ENCODE measurements around the gene LARP6.

LARP6 gene

GRCh38 chr15:70852501-70853317 lies 1.2 kb downstream of the LARP6 start:
- TF ChIP-seq CTCF (IDR thresholded peaks at IDR 0.05; ENCODE audit: extremely low read depth, insufficient read depth, missing control alignments), result no peak
- in situ Hi-C loops (cut with MboI; ENCODE audit: low pct_unique_long_range_greater_than_20kb, low sequenced_read_pairs, unreplicated experiment), result no loop called here
- no peak for DNase-seq (ENCODE audit: low spot score)

GRCh38 chr15:70851889-70852288 lies 2.1 kb downstream of the LARP6 start:
- TF ChIP-seq CTCF (IDR thresholded peaks at IDR 0.05; ENCODE audit: extremely low read depth, insufficient read depth, missing control alignments), result no peak
- no peak for DNase-seq (ENCODE audit: low spot score)
- in situ Hi-C loops (cut with MboI; ENCODE audit: low pct_unique_long_range_greater_than_20kb, low sequenced_read_pairs, unreplicated experiment), result no loop called here

DNA sequence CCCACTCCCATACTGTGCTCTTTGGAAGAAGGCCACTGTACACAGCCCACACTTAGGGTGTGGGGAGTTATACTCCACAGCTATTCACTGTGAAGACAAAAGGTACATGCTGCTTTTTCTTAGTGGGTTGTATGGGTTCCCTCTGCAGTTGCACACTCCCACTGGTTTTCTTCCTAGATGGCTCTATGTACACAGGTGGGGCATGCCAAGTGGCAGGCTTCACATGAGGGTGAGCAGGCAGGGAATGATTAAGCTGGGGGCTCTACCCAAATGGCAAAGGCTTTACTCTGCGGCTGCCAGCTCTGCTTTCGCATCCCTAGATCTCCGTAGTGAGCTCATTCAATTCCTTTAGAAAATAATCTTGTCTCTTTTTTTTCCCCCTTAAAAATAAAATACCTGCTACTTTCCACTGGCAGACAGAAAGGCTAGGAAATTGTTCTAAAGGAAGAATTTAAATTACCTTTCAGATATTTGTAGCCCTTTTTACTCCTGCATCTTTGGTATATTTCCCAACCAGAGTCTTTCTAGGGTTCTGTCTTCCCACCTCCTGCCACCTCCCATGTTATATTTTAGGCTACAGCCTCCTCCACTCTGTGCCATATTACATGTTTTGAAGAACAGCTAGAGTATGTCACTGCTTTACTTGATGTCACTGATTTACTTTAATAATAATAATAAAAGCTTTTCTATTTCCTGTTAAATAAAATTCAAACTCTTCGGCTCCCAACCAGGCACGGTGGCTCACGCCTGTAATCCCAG lies 8.2 kb downstream of the LARP6 start:
- no peak for TF ChIP-seq CTCF (IDR thresholded peaks at IDR 0.05; ENCODE audit: extremely low read depth, insufficient read depth, missing control alignments)
- DNase-seq (ENCODE audit: low spot score), result no peak
- in situ Hi-C loops (cut with MboI; ENCODE audit: low pct_unique_long_range_greater_than_20kb, low sequenced_read_pairs, unreplicated experiment), result loop anchor here (25.0 kb wide), 1 partner anchor 592 kb away; no protein-coding TSS in a partner anchor

GRCh38 chr15:70837476-70837875 lies 16.5 kb downstream of the LARP6 start:
- DNase-seq (ENCODE audit: low spot score), result no peak
- in situ Hi-C loops (cut with MboI; ENCODE audit: low pct_unique_long_range_greater_than_20kb, low sequenced_read_pairs, unreplicated experiment), result loop anchor here (25.0 kb wide), 1 partner anchor 600 kb away; no protein-coding TSS in a partner anchor
- TF ChIP-seq CTCF (IDR thresholded peaks at IDR 0.05; ENCODE audit: extremely low read depth, insufficient read depth, missing control alignments), result no peak

GRCh38 chr15:70835841-70836240 lies 18.1 kb downstream of the LARP6 start:
- no peak for TF ChIP-seq CTCF (IDR thresholded peaks at IDR 0.05; ENCODE audit: extremely low read depth, insufficient read depth, missing control alignments)
- in situ Hi-C loops (cut with MboI; ENCODE audit: low pct_unique_long_range_greater_than_20kb, low sequenced_read_pairs, unreplicated experiment), result loop anchor here (25.0 kb wide), 1 partner anchor 601 kb away; no protein-coding TSS in a partner anchor
- DNase-seq (ENCODE audit: low spot score), result no peak

- in situ Hi-C loops (cut with MboI; ENCODE audit: low pct_unique_long_range_greater_than_20kb, low sequenced_read_pairs, unreplicated experiment), result loop anchor here (25.0 kb wide), 1 partner anchor 602 kb away; no protein-coding TSS in a partner anchor
- no peak for DNase-seq (ENCODE audit: low spot score)
- TF ChIP-seq CTCF (IDR thresholded peaks at IDR 0.05; ENCODE audit: extremely low read depth, insufficient read depth, missing control alignments), result no peak
Observed at GRCh38 chr15:70835415-70835814, 18.5 kb downstream of the LARP6 start.
